ENCODE measurements around the gene NCAM2.

DNA sequence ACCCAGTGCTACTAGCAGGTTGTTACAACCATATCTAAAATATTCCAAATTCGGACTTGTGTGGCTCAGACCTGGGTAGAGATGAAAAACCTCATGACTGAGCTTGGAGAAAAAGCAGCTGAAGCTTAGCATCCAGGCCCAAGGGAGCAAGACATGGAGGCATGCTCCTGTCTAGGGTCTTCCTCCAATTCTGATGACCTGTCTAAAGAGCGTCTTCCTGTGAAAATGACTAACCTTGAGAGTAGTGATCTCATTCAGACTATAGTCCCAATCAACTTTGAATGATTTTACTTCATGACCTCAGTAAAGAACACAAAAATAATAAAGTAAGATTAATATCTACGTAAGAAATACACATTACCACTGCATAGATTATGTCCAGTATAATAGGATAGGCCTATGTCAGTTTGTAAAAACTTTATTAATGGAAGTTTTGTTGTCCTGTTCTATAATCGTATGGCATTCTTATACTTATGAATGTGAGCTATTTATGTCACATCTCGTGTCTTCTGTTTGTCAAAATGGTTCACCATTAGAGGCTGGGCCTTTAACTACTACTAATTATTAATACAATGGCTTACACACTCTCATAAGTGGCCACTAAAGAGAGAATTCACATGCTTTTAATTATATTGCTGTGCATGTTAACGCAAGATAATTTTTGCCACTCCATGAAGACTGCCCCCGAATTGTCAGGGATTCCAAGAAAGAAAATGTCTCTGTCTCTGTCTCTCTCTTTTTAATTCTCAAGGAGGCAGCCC is 201.3 kb downstream of the NCAM2 start:
- TF ChIP-seq, protein P1, sequence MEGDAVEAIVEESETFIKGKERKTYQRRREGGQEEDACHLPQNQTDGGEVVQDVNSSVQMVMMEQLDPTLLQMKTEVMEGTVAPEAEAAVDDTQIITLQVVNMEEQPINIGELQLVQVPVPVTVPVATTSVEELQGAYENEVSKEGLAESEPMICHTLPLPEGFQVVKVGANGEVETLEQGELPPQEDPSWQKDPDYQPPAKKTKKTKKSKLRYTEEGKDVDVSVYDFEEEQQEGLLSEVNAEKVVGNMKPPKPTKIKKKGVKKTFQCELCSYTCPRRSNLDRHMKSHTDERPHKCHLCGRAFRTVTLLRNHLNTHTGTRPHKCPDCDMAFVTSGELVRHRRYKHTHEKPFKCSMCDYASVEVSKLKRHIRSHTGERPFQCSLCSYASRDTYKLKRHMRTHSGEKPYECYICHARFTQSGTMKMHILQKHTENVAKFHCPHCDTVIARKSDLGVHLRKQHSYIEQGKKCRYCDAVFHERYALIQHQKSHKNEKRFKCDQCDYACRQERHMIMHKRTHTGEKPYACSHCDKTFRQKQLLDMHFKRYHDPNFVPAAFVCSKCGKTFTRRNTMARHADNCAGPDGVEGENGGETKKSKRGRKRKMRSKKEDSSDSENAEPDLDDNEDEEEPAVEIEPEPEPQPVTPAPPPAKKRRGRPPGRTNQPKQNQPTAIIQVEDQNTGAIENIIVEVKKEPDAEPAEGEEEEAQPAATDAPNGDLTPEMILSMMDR (conservative IDR thresholded peaks at IDR 0.05; ENCODE audit: low read length) = no peak
- TF ChIP-seq EZH2phosphoT487 (IDR thresholded peaks at IDR 0.05; ENCODE audit: borderline replicate concordance) = no peak

Data from Loucy (cell line).